Measurements from ENCODE around the gene ARHGAP45.
A peak's percentile ranks its signal among the peaks of the same experiment; 100 is the strongest.

Gene ARHGAP45

GRCh38 chr19:1066251-1066747 is 668 bp upstream of the ARHGAP45 start:
- no peaks in the 10 kb centered on the region for H3K9me3 ChIP-seq (ENCODE audit: insufficient read depth, low read length)
- H3K27me3 ChIP-seq (ENCODE audit: low read depth, low read length): no peaks in the 10 kb centered on the region
- peak overlapping the region; percentile 98 for H3K4me2 ChIP-seq (ENCODE audit: low read length)
- H3K9ac ChIP-seq (ENCODE audit: low read length): peak overlapping the region; percentile 93
- H3K4me1 ChIP-seq (ENCODE audit: low read length): peaks cover 25% of the 10 kb centered on the region
- no peak overlapping the region for H2AFZ ChIP-seq (ENCODE audit: low read depth, low read length)
- TF ChIP-seq EZH2phosphoT487 (IDR thresholded peaks at IDR 0.05; ENCODE audit: low read depth) (no peak), CTCF (IDR thresholded peaks at IDR 0.05; ENCODE audit: low read depth, low read length) (no peak)
- no peaks in the 10 kb centered on the region for H4K20me1 ChIP-seq (ENCODE audit: insufficient read depth, low read length)
- peaks cover 15% of the 10 kb centered on the region for H3K36me3 ChIP-seq (replicated peaks; ENCODE audit: low read depth, low read length)
- H3K27ac ChIP-seq (ENCODE audit: low read length): no peak overlapping the region
- peak overlapping the region; percentile 95 for H3K4me3 ChIP-seq (ENCODE audit: low read length)
- peaks cover 31% of the 10 kb centered on the region for H3K79me2 ChIP-seq (ENCODE audit: low read length)

DNA sequence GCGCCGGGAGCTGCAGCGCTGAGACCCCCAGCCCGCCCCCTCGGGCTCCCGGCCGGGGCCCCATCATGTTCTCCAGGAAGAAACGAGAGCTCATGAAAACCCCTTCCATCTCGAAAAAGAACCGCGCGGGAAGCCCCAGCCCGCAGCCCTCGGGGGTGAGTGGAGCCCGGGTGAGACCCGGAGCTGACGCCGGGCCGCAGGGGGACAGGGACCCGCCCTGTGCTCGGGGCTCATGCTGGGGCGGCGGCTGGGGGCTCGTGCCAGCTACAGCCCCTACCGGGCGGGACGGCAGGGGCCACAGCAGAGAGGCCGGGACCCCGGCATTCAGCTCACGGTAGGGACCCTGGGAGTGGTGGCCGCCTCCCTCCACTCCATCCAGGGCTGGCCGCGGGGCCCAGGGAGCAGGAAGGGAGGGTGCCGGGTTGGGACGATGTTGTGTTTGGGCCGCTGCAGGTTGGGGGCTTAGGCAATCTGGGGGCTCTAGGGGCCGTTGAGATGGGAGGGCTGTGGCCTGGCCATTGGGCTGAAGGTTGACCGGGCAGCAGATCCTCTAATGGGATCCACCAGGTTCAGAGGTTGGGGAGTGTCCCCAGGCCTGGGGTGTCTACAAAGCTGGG is 482 bp downstream of the ARHGAP45 start:
- Histone ChIP-seq H3K27ac (ENCODE audit: low read length) (peak overlapping the region; percentile 77), H2AFZ (ENCODE audit: low read depth, low read length) (no peak overlapping the region)

DNA sequence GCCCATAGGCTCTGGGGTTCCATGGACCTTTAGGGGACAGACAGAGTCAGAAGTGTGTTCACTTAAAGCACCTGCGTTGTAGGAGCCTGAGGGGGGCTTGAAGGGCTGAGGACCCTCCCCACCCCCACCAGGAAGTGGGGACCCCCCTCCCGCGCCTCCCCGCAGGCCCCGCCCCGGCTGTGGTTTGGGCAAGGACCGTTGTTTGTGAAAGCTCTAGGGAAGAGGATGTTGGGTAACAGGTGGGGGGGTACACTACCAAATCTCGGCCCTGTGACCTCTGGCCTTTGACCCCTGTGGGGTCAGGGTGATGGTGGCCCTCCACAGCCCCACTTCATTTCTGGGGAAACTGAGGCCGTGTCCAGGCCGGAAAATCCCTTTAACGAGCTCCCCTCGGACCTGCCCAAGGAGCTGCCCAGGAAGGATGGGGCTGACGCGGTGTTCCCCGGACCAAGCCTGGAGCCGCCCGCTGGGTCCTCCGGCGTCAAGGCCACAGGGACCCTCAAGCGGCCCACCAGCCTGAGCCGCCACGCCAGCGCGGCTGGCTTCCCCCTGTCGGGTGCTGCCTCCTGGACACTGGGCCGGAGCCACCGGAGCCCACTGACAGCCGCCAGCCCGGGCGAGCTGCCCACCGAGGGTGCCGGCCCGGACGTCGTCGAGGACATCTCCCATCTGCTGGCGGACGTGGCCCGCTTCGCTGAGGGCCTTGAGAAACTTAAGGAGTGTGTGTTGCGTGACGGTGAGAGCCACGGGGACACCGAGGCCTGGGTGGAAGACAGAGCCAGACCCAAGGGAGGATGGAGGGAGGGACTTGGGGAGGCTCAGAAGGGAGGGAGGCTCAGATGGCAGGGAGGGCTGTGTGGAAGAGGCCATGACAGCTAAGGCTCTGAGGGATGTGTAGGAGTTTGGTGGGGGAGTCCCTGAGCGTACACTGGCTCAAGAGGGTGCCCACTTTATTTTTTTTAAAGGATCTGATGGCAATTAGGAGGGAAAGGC is 1.3 kb downstream of the ARHGAP45 start:
- H3K9me3 ChIP-seq (ENCODE audit: insufficient read depth, low read length): no peaks in the 10 kb centered on the region
- peaks cover 14% of the 10 kb centered on the region for H3K36me3 ChIP-seq (replicated peaks; ENCODE audit: low read depth, low read length)
- peak overlapping the region; percentile 98 for H3K4me2 ChIP-seq (ENCODE audit: low read length)
- H3K4me1 ChIP-seq (ENCODE audit: low read length): peaks cover 25% of the 10 kb centered on the region
- TF ChIP-seq EZH2phosphoT487 (IDR thresholded peaks at IDR 0.05; ENCODE audit: low read depth) (no peak), CTCF (IDR thresholded peaks at IDR 0.05; ENCODE audit: low read depth, low read length) (no peak)
- H3K4me3 ChIP-seq (ENCODE audit: low read length): peak overlapping the region; percentile 95
- no peaks in the 10 kb centered on the region for H3K27me3 ChIP-seq (ENCODE audit: low read depth, low read length)
- no peaks in the 10 kb centered on the region for H4K20me1 ChIP-seq (ENCODE audit: insufficient read depth, low read length)
- H3K9ac ChIP-seq (ENCODE audit: low read length): peak overlapping the region; percentile 93
- H3K27ac ChIP-seq (ENCODE audit: low read length): peak overlapping the region; percentile 77
- peaks cover 31% of the 10 kb centered on the region for H3K79me2 ChIP-seq (ENCODE audit: low read length)
- H2AFZ ChIP-seq (ENCODE audit: low read depth, low read length): no peak overlapping the region; the same call in 1 of the 2 replicates

More for the DNA sequence above, 482 bp downstream of the ARHGAP45 start:
- TF ChIP-seq EZH2phosphoT487 (IDR thresholded peaks at IDR 0.05; ENCODE audit: low read depth): no peak
- TF ChIP-seq CTCF (IDR thresholded peaks at IDR 0.05; ENCODE audit: low read depth, low read length): no peak
- Histone ChIP-seq H3K4me3 (ENCODE audit: low read length) (peak overlapping the region; percentile 95), H3K4me1 (ENCODE audit: low read length) (peaks cover 25% of the 10 kb centered on the region), H3K36me3 (replicated peaks; ENCODE audit: low read depth, low read length) (peaks cover 15% of the 10 kb centered on the region), H3K27me3 (ENCODE audit: low read depth, low read length) (no peaks in the 10 kb centered on the region), H3K9me3 (ENCODE audit: insufficient read depth, low read length) (no peaks in the 10 kb centered on the region), H3K79me2 (ENCODE audit: low read length) (peaks cover 31% of the 10 kb centered on the region), H3K4me2 (ENCODE audit: low read length) (peak overlapping the region; percentile 98), H3K9ac (ENCODE audit: low read length) (peak overlapping the region; percentile 93), H4K20me1 (ENCODE audit: insufficient read depth, low read length) (no peaks in the 10 kb centered on the region)
